ENCODE results near the gene PIGK. TPM values are rescaled to one million over a fixed set of nuclear protein-coding genes. Genes with fewer than 3 reads are reported as not detected.

The PIGK gene
- total RNA-seq, 1 donor from 2014 or later = 22.1 TPM

DNA sequence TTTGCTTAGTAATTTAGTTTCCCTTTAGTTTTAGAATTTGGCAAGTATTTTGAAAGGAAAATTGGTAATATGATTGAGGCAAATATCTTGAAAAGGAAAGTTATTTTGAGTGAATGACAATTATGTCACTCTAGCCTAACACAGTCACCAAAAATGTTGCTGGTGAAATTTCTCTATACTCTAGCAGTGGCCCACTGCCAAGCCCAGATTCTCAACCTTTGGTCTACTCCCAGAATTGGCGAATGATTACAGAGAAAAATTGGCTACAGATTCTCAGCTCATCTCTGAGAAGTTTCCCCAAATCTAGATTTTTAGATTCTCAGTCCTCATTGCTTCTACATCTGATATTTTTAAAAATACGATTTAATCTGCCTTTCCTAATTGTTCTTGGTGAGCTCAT, 84.9 kb downstream of the PIGK start:
- no peak overlapping the region for H3K27ac Mint-ChIP-seq
- H3K27me3 Mint-ChIP-seq = no peaks in the 10 kb centered on the region
- DNase-seq (ENCODE audit: low spot score, unreplicated experiment) = no peak
- H3K4me3 Mint-ChIP-seq (ENCODE audit: low read depth) = no peak overlapping the region
- H3K4me1 Mint-ChIP-seq (ENCODE audit: low read depth) = no peaks in the 10 kb centered on the region
- TF ChIP-seq, protein P1, sequence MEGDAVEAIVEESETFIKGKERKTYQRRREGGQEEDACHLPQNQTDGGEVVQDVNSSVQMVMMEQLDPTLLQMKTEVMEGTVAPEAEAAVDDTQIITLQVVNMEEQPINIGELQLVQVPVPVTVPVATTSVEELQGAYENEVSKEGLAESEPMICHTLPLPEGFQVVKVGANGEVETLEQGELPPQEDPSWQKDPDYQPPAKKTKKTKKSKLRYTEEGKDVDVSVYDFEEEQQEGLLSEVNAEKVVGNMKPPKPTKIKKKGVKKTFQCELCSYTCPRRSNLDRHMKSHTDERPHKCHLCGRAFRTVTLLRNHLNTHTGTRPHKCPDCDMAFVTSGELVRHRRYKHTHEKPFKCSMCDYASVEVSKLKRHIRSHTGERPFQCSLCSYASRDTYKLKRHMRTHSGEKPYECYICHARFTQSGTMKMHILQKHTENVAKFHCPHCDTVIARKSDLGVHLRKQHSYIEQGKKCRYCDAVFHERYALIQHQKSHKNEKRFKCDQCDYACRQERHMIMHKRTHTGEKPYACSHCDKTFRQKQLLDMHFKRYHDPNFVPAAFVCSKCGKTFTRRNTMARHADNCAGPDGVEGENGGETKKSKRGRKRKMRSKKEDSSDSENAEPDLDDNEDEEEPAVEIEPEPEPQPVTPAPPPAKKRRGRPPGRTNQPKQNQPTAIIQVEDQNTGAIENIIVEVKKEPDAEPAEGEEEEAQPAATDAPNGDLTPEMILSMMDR (IDR thresholded peaks at IDR 0.05; ENCODE audit: unreplicated experiment) = no peak
- H3K9me3 Mint-ChIP-seq (ENCODE audit: low read depth) = no peaks in the 10 kb centered on the region
- no peaks in the 10 kb centered on the region for H3K36me3 Mint-ChIP-seq (ENCODE audit: insufficient read depth)

DNA sequence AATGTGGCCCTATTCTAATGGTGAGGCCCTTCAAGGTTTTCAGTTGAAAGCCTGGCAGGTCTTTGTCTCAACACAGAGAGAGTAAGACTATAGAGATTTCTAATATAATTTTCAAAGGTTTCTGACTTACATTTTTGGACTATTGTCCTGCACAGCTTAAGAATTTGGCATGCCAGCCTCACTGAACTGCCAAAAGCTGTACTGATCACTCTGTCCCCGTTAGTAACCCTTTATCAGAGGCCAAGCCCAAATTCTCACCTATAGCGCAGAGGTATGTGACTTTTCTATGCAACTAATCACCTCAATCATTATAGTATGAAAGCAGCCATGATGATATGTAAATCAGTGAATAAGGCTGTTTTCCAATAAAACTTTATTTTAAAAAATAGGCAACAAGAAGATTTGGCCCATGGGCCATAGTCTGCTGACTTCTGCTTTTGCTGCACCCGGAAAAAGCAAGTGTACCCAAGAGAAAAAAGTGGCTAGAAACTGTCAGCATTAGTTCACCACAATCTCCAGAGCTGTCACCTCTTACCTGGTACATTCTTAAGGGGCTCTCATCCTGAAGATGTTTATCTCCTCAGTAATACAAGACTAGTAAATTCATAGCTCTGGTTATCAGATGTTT, 85.4 kb downstream of the PIGK start:
- H3K9me3 Mint-ChIP-seq (ENCODE audit: low read depth) = no peaks in the 10 kb centered on the region
- H3K27me3 Mint-ChIP-seq = no peaks in the 10 kb centered on the region
- no peak overlapping the region for H3K27ac Mint-ChIP-seq
- TF ChIP-seq, protein P1 (IDR thresholded peaks at IDR 0.05; ENCODE audit: unreplicated experiment) = no peak
- no peak for DNase-seq (ENCODE audit: low spot score, unreplicated experiment)
- no peaks in the 10 kb centered on the region for H3K36me3 Mint-ChIP-seq (ENCODE audit: insufficient read depth)
- H3K4me3 Mint-ChIP-seq (ENCODE audit: low read depth) = no peak overlapping the region
- H3K4me1 Mint-ChIP-seq (ENCODE audit: low read depth) = no peaks in the 10 kb centered on the region

DNA sequence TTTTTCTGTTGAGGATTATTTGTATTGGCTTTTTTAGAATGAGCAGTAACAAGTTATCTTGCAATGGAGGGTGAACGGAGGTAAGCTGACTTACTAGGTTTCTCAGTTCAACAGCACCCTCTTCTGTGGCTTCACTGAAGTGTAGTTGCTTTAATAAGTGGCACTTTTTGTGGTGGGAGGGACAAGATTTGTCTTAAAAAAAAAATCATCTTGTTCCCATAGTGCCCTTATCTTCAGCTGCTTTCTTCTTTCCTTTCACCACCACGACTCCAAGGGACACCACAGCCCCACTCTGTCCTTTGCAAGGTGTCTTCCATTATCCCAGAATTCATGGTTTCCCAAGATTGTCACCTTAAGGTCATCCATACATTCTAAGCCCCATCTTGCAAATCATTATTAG, 92.9 kb downstream of the PIGK start:
- H3K4me3 Mint-ChIP-seq (ENCODE audit: low read depth) = no peak overlapping the region
- peak; percentile 11 for DNase-seq (ENCODE audit: low spot score, unreplicated experiment)

DNA sequence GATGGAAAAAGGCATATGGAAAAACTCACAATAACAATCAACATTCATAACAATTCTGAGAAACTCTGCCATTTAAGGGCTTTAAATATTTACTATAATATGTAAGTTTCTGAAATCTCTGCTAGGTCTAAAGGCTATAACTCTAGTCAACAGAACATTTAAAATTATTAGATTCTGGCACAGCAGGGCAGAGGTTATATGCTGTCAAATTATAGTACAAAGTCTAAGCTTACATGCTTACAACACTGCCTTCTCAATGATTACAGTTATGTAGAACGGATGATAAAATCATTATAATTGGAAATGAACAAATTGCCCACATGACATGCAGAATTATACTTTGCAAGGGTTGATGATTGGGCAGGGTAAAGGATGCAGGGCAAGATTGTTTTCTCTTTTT, 97.7 kb downstream of the PIGK start:
- Mint-ChIP-seq H3K9me3 (ENCODE audit: low read depth) (no peaks in the 10 kb centered on the region), H3K4me3 (ENCODE audit: low read depth) (no peak overlapping the region), H3K27ac (no peak overlapping the region), H3K36me3 (ENCODE audit: insufficient read depth) (peaks cover 1% of the 10 kb centered on the region), H3K4me1 (ENCODE audit: low read depth) (peaks cover 4% of the 10 kb centered on the region), H3K27me3 (no peaks in the 10 kb centered on the region)
- DNase-seq (ENCODE audit: low spot score, unreplicated experiment) = no peak
- TF ChIP-seq, protein P1 (IDR thresholded peaks at IDR 0.05; ENCODE audit: unreplicated experiment) = no peak

More for the DNA sequence above, 92.9 kb downstream of the PIGK start:
- no peak overlapping the region for H3K27ac Mint-ChIP-seq
- peaks cover 4% of the 10 kb centered on the region for H3K4me1 Mint-ChIP-seq (ENCODE audit: low read depth)
- H3K9me3 Mint-ChIP-seq (ENCODE audit: low read depth) = no peaks in the 10 kb centered on the region
- no peaks in the 10 kb centered on the region for H3K36me3 Mint-ChIP-seq (ENCODE audit: insufficient read depth)
- TF ChIP-seq, protein P1 (IDR thresholded peaks at IDR 0.05; ENCODE audit: unreplicated experiment) = peak; percentile 83
- H3K27me3 Mint-ChIP-seq = no peaks in the 10 kb centered on the region

DNA sequence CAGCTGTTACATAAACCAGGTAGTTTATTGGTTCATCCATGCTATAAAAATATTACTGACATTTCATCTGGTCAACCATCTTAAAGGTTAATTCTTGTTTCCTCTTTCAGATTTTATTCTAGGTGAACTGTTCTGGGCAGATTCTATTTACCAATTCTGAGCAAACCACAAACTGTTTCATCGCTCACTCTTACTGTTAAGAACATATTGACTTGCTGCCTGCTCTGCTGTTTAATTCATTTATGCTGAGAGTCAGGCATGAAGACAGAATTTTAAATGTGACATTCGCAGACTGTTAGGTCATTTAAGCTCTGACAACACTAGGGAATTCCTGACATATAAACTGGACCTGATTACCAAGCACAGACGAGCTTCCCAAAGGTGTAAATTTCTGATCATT, 98.3 kb downstream of the PIGK start:
- peaks cover 1% of the 10 kb centered on the region for H3K36me3 Mint-ChIP-seq (ENCODE audit: insufficient read depth)
- H3K9me3 Mint-ChIP-seq (ENCODE audit: low read depth) = no peaks in the 10 kb centered on the region
- no peak for DNase-seq (ENCODE audit: low spot score, unreplicated experiment)
- no peak overlapping the region for H3K4me3 Mint-ChIP-seq (ENCODE audit: low read depth)
- TF ChIP-seq, protein P1 (IDR thresholded peaks at IDR 0.05; ENCODE audit: unreplicated experiment) = no peak
- H3K27ac Mint-ChIP-seq = no peak overlapping the region
- H3K4me1 Mint-ChIP-seq (ENCODE audit: low read depth) = peaks cover 2% of the 10 kb centered on the region
- no peaks in the 10 kb centered on the region for H3K27me3 Mint-ChIP-seq

Data from progenitor cell of endocrine pancreas (in vitro differentiated cells).